NK-92 (cell line): ENCODE measurements around the gene RNF141.

Experiments used
- DNase-seq: peaks from one replicate; lab custom pipeline; 2025; ENCODE audit not compliant: unreplicated experiment; lab: John Stamatoyannopoulos, UW

The RNF141 gene

DNA sequence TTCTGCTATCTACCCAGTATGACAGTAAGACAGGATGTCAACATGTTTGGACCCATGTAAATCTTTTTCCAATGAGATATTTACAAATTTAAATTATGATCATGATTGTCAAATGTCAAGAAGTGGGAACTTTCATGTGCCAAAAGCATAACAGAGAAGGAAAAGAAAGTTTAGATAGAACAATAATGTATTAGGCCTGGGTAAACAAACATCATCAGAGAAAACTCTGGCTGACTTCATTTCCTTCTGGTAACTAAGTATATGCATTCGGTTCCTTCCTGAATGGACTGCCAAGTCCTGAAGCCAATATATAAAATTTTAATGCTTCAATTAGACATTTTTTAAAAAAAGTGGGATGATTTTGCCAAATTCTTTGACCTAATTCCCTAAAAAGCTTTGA lies 16.5 kb downstream of the RNF141 start:
- DNase-seq = no peak

GRCh38 chr11:10522921-10523320 lies 18.1 kb downstream of the RNF141 start:
- DNase-seq = no peak

- no peak for DNase-seq
Measured at GRCh38 chr11:10522276-10522675, 18.7 kb downstream of the RNF141 start.

GRCh38 chr11:10520562-10520961 lies 20.4 kb downstream of the RNF141 start:
- no peak for DNase-seq

GRCh38 chr11:10519630-10520029 lies 21.4 kb downstream of the RNF141 start:
- DNase-seq = no peak

GRCh38 chr11:10518891-10519290 lies 22.1 kb downstream of the RNF141 start:
- no peak for DNase-seq

DNA sequence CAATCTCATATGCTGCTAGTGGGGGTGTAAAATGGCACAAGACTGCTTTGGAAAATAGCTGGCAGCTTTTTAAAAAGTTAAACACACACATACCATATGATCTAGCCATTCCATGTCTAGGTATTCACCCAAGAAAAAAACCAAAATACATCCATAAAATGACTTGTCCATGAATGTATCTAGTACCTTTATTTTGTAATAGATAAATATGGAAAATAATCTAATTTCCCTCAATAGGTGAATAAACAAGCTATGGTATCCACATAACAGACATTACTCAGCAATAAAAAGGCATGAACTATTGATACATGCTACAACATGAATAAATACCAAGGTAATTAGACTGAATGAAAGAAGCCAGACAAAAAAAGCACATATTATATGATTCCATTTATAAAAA lies 22.9 kb downstream of the RNF141 start:
- DNase-seq = no peak

DNA sequence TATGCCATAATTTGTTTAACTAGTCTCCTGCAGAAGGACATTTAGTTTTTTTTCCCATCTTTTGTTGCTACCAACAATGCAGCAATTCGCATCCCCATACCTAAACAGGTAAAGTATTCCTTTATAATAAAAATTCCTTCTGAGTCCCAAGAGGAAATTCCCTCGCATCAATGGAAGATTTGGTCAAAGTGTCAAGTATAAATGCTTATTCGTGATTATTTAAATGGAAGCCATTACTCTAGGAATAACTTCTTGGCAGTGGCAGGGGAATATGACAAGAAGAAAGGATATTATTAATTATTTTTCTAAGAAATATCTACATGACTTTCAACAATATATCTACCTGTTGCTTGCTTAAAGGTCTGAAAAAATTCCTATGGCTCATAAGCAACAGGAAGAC lies 25.6 kb downstream of the RNF141 start:
- no peak for DNase-seq

DNA sequence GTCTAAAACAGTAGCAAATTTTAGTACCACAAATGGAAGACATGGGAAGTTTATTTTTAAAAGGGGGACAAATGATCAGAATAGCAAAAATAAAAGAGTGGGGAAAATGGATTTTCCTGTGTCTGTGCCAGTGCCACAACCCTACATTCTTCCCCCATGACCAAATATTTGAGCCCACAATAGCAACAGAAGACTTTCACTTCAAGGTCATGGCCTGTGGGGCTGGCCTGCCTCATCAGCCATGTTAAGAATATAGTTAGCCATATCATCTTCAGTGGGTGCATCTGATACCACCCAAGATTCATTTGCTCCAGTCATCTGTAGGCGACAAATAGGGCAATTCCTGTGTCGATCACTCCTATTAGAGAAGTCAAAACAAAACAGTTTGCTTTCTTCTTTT lies 26.3 kb downstream of the RNF141 start:
- DNase-seq = no peak

GRCh38 chr11:10514202-10514601 lies 26.8 kb downstream of the RNF141 start:
- DNase-seq = no peak

DNA sequence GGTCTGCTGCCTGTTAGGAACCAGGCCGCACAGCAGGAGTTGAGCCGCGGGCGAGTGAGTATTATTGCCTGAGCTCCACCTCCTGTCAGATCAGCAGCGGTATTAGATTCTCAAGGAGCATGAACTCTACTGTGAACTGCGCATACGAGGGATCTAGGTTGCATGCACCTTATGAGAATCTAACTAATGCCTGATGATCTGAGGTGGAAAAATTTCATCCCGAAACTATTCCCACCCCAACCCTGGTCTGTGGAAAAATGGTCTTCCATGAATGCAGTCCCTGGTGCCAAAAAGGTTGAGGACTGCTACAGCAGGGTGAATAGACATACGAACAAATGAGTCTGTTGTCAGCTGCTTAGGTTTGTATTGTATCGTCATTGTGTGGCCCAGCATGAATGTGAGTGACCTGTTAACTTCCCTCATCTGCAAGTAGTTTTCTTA lies 29.8 kb downstream of the RNF141 start:
- DNase-seq = no peak

DNA sequence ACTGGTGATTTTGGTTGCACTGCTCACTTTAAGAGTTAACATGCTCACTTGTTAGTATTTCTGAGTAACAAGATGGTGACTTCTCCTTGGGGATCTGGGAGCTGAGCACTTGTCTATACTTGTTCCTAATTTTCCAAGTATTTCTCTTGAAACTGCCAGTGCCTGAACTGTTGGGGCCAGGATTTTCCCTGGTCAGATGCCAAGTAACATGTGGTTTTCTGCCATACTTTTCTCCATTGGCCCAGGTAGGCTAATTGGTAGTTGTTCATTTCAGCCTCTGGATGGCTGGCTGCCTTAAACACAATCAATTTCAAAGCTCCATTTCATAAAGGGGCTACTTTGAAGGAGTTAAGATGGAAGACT lies 35.0 kb downstream of the RNF141 start:
- no peak for DNase-seq

DNA sequence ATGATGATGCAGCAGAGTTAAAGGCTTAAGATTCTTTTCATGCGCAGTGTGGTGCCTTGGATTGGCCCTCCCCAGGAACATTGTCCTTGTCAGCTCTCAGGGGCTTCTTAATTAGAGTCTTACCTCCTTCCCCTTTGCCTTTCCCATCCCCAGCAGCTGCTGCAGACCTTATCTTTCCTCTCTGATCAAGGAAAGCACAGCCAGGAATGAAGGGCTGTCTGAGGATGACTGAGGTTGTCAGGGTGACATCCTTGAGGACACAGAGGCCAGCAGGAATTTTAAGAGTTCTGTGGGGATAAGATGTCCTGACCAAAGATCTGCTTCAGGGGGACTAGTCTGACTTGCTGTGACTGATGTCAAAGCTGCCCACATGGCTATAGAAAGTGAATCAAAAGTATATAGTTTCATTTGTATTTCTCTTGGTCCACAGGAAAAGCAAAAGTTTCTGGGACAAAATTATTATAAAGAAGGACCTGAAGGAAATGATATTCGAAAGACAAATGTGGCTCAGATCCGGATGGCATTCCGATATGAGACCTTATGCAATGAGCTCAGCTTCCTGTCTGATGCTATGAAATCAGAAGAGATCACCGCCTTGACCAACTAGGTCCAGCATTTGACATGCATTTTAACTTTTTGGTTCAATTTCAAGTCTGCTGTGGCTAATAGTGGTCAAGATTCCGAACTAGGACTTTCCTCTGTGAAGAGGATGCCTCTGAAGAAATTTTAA lies 35.5 kb downstream of the RNF141 start:
- DNase-seq = no peak

- no peak for DNase-seq
Measured at GRCh38 chr11:10504490-10504889, 36.5 kb downstream of the RNF141 start.

DNA sequence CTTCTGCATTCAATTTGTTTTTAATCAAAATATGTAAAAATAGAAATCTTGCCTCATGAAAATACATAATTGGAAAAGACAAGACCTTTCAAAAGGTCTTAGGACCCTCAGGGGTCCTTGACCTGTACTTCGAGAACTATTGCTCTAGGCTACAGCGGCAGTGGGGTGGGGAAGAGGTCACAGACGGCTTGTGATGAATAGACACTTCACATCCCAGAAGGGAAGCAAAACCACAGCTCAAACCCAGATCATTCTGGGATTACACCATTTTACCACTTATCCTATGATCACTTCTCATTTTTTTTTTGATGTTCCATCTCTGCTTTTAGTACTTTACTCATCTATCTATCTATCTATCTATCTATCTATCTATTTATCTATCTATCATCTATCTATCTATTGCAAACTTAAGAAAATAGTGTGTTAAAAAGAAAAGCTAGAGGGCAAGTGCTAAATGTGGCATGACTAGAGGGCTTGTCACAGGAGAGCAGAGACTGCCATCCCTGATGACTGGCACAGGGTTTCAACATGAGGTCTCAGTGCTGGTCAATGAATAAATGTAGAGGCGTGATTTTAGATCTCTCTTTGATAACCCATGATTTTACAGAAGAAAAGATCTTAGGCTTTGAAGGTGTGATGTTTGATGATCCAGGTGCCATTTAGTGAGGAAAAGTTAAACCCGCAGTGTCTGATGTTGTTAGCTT lies 37.1 kb downstream of the RNF141 start:
- DNase-seq = no peak

DNA sequence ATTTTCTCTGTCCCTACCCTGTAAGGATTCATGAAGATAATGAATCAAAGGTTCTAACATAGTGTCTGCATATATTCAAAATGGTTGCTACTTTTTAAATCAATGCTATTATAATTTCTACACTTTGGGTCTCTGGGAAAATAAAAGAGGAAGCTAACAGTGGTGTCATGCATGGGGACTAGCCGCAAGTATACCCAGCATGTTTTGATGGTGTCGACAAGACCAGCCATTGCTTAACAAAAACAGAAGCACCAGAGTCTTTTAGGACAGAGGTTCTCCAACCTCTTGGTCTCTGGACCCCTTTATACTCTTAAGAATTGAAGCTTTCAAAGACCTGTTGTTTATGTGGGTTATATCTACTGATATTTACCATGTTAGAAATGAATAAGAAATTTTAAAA lies 37.8 kb downstream of the RNF141 start:
- DNase-seq = no peak

- DNase-seq = no peak
Measured at GRCh38 chr11:10502770-10503169, 38.2 kb downstream of the RNF141 start.

GRCh38 chr11:10502065-10502680 lies 38.8 kb downstream of the RNF141 start:
- DNase-seq = no peak

DNA sequence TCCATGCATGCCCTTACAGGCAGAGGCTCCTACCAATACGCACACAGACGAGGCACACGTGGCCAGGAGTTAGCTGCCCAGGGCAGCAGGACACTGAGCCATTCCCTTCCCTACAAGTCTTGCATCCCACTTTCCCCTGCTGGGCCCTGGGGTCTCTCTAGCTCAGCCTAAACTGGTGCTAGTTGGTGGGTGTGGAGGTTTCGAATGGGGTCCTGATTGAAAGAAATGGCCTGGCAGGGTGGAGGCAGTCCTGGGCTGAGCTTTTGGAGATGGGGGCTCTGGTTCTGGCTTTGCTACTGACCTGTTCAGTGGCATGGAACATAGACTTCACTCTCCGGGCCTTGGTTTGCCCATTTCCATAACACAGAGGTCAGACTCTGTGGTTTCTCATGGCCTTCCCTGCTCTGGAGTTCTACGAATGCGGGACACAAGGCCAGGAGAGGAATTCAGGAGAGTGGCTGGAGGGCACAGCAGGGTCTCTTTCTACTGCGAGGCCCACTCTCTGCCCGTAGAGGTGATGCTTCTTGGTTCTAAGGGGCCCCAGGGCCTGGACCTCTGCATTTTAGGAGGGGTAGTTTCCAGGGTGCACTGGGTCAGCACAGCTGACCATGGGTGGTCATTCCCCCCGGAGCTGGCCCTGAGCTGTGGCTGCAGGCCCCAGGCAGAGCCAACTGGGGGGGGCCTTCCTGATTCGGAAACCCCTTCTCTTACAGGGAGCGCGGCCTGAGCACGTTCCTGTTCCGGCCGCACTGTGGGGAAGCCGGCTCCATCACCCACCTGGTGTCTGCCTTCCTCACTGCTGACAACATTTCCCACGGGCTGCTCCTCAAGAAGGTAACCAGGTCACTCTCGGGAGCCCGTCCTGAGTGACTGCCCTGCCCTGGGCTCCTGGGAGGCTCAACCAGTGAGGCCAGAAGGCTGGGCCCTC lies 40.0 kb downstream of the RNF141 start:
- no peak for DNase-seq

DNA sequence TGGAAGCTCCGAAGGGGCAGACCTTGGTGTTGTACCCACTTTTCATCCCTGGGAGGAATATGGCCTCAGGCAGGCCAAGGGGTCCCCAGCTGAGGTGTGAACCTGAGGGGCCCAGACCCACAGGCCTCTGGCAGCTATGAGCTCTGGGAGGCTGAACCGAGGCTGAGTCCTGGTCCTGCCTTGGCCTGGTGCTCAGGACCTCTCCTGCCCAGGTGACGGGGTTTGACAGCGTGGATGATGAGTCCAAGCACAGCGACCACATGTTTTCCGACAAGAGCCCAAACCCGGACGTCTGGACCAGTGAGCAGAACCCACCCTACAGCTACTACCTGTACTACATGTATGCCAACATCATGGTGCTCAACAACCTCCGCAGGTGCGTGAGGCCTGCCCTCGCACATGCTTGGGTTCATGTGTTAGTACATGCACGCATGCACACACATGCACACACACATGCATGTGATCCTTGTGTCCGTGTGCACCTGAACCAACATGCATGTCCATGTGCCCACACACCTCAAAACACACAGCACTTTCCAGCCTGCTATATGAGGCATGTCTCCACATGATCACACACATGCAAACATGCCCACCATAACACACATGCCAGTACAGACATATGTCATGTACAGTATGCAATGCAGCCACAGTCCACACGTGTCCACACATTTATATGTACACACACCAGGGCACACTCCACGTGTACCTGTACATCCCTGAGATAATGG lies 40.9 kb downstream of the RNF141 start:
- no peak for DNase-seq

DNA sequence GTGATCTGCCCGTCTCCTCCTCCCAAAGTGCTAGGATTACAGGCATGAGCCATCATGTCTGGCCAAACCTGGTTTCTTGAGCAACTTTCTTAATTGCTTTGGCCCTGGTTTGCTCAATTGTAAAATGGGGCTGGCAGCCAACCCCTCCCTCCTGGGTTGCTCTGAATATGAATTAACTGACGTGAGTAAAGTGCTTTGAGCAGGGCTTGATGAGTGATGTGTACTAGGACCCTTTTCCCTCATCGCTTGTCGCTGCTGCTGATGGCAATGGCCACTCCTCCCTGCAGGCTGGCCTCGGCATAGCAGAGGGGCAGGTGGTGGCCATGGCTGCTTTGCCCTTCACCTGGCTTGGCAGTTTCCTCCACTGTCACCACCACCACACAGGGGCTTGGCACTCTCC lies 41.5 kb downstream of the RNF141 start:
- no peak for DNase-seq
